T-helper 1 cell (primary cell): Measurements from ENCODE around the gene USP35.

Experiments used
- DNase-seq, 5 donors: peaks; one replicate each; pipeline ENCODE4 v3.0.0-alpha.2; 2012 to 2020

Gene USP35

DNA sequence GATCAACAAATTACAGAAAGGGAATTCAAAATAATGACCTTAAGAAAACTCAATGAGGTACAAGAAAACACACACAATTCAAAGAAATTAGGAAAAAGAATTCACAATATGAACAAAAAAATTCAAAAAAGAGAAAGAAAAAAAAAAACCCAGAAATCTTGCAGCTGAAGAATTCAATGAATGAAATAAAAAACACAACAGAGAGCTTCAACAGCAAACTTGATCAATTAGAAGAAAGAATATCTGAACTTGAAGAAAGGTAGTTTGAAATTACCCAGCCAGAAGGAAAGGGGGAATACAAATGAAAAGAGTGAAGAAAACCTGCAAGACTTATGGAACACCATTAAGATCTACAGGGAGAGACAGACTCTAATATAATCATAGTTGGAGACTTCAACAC, 52.8 kb downstream of the USP35 start:
- DNase-seq = no peak

DNA sequence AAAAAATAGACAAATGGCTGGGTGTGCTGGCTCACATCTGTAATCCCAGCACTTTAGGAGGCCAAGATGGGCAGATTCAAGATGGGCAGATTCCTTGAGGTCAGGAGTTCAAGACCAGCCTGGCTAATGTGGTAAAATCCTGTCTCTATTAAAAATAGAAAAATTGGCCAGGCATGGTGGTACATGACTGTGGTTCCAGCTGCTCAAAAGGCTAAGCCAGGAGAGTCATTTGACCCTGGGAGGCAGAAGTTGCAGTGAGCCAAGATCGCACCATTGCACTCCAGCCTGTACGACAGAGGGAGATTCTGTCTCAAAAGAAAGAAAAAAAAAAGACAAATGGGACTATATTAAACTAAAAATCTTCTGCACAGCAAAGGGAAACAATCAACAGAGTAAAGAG, 55.4 kb downstream of the USP35 start:
- no peak for DNase-seq

DNA sequence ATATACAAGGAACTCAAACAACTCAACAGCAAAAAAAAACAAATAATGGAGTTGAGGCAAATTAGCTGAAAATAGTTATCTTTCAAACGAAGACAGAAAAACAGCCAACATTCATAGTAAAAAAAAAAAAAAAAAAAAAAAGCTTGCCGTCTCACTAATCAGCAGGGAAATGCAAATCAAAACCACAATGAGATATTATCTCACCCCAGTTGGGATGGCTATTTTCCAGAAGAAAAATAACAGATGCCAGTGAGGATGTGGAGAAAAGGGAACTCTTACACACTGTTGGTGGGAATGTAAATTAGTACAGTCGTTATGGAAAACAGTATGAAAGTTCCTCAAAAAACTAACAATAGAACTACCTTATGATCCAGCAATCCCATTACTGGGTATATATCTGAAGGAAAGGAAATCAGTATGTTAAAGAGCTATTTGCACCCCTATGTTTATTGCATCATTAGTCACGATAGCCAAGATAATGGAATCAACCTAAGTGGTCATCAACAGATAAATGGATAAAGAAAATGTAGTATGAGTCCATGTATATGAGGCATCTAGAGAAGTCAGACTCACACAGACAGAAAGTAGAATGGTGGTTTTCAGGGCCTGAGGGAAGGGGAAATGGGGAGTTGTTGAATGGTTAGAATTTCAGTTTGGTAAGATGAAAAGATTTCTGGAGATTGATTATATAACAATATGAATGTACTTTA, 56.0 kb downstream of the USP35 start:
- DNase-seq = no peak

DNA sequence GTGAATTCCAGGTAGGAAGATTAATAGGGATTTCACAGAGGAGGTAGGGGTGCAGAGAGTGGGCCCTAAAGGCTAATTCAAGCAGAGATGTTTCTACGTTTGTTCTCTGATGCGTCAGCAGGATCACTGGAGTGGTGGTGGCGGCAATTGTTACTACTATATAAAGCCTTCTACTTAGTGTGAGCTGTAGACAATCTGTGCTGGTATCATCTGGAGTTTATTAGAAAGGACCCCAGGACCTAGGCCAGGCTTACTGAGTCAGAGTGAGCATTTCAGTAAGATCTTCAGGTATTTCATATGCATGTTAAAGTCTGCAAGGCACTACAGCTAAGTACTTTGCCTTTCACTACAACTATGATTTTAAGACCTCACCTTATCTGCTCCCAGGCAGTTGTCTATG, 59.5 kb downstream of the USP35 start:
- DNase-seq = no peak

DNA sequence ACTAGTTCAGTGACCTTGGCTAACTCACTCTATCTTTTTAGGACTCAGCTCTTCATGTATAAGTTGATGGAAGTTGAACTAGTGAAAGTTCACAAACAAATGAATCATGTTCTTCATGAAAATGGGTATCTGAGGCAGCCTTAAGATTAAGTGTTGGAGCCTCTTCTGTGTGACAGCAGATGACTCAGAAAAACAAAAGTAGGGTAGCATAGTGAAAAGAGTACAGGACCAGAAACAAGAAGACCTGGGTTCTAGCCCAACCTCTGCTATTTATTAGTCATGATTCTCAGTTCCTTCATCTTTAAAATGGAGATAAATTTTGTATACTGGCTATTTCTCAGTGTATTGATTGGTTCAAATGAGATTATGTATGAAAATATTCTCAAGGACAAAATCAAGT, 60.2 kb downstream of the USP35 start:
- no peak for DNase-seq

DNA sequence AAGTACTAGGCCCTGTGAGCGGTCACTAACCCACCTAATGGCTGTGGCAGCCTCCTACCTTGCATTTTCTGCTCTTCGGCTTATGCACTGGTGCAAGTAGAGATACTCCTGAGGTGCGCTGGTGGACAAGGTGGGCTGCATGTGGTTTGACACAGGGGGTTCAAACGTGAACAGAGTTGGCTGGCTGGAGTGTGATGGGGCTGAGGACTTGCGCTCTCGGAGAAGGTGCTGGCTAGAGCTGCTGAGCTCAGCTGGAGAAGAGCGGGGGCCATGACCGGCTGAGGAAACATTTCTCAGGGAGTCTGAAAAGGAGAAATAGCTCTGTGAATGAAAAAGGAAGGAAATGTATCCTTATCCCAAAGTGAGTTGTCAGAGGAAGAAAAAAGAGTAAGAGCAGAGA, 61.4 kb downstream of the USP35 start:
- DNase-seq = no peak

DNA sequence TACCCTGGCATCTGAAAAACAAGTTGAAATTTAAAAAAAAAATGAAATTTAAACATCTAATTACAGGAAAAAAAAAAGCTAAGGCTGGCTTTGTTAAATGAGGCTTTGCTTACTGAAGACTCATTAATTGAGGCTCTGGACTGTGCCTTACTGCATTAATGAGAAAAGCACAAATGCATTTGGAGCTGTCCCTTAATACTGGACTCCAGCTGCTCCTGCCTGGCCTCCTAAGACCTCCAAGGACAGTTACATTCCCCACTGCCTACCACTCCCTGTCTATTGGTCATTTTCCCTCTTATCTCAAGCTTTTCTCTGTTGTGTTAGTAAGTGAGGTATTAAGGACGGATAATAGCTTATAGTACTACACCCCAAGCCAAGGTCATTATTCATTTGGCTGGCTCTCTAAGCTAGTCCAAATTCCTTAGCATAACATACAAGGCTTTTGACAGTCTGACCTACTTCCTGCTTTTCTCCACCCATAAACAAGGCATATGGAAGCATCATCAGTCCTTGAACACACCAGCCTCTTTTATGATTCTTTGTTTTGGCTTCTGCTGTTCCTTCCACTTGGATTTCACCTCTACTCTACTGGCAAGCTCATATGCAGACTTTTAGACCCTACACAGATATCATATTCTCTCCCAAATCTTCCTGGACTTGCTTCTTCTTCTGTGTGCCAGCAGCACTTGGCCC, 62.5 kb downstream of the USP35 start:
- no peak for DNase-seq

DNA sequence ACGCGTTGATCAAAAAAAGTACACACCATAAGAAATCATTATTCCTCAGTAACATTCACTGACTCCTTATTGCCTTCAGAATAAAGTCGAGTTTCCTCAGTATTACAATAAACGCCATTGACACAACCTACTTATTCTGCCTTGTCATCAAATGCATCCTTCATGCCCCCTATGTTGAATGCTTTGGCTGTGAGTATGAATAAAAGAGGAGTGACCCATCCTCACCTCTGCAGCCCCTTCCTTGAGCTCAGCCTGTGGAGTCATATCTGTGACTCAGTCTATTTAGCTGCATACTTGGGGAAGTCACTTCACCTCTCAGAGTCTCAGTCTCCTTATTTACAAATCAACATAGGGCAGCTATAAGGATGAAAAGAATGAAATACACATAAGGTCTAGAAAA, 65.1 kb downstream of the USP35 start:
- no peak for DNase-seq

DNA sequence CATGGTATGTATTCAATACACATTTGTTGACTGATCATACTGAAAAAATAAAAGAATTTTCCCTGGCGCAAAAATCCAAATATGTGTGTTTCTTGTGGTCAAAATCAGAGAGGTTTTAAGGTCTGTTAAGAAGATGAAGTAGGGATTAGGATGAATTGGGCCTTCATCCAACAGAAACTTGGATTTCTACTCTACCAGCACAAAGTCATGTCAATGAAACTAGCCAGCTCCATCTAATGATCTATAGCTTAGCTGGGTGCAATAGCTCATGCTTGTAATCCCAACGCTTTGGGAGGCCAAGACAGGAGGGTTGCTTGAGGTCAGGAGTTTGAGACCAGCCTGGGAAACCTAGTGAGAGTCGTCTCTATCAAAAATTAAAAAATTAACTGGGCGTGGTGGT, 65.5 kb downstream of the USP35 start:
- no peak for DNase-seq

DNA sequence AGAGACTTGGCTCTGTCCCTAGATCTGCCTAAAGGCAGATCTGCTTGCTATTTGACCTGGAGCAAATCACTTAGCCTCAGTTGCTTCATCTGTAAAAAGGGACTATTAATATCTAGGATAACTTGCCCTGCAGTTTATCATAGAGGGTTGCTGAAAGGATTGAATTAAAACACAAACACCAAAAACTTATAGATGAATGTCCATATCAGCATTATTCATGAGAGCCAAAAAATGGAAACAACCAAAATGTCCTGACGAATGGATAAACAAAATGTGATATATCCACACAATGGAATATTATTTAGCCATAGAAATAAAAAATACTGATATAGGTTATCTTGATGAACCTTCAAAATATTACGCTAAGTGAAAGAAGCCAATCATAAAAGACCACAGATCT, 67.2 kb downstream of the USP35 start:
- no peak for DNase-seq

DNA sequence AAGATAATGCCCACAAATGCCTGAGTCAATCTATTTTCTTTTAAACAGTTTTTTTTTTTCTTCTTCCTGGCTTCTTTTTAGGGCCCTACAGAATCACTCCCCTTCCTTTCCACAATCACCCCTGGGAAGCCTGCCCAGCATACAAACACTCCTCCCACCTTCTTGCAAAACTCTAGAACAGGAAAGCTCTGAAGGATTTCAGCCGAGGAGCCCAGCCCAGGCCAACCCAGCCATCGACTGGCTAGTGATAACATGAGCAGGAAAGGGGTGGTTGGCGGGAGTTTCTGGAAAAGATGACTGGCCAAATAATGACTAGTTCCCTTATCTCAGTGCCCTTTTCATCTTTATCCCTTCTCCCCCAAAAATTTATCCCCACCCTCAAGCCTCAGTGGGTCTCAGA, 68.2 kb downstream of the USP35 start:
- no peak for DNase-seq

DNA sequence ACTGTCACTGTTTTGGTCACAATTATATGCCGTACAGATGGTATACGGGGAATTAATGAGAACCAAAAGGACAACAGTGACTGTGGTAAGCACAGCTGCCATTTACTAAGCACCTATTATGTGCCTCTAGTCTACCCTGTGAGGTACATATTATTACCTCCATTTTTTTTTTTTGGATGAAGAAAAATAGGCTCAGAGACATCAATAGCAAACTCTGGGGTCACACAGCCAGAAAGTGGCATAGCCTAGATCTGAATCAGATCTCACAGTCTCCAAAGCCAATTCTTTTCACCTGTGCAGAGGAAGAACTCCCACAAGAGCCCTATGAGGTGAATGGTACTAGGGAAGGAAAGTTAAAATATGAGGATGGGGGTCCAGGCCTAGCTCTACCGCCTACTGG, 68.9 kb downstream of the USP35 start:
- DNase-seq = no peak

DNA sequence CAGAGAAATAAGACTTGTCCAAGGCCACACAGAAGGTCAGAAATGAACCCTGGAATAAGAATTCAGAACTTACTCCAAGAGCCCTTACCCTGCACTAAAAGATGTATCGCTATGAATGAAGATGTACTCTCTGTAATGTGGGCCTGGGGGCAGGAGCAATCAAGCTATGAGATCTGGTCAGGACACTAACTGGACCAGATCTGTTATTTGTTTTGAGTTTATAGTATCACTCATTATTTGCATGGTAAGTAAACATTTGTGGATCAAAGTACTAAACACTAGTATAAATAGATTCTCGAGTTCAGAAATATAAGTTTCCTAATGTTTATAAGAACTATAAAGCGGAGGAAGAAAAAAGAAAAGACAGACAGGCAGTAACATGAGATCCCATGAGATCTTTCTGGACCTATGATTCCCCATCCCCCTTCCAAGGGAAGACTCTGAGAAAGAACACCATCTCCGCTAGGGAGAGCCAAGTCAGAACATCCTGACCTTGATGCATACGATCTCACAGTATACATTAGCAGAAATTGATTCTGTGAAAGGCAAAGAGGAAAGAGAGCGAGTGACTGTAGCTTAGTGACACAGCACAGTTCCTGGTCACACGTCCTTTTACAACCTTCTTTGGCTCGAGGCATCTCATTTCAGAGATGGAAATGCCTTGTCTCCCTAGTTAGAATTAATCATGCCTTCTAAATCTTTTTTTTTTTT, 71.2 kb downstream of the USP35 start:
- no peak for DNase-seq

DNA sequence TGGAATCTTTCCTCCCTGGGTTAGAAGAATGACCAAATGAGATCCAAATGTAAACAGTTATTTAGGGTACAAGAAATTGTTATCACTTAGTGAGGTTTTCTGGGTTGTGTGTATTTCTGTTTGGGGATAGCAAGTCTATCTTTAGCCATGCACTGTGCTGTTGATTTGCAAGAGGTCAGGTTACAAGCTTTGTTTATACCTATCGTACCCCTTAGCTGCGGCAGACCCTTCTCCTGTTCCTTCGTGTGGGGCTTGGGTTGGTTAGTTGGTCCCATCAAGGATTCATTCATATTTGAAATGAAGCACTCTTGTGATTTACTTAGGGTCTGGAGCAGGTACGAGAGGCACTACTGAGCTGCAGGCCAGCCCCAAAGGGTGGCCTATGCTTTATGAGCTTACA, 72.6 kb downstream of the USP35 start:
- DNase-seq = no peak

DNA sequence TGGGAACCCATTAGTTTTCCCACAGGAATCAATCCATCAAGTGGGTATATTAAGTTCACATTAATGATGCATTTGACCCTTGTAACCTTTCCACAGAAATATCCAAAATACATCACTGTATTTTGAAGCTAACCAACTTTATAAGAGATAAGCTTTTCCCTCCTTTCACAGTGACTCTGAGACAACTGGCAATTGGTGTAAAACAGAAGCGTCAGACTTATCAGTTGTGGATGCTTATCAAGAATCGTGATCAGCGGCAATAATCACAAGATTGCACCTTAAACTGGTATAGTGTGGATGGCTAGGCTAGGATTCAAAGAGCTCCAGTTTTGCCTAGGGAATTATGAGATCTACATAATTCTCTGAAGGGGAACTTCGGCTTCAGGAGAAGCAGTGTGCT, 73.1 kb downstream of the USP35 start:
- no peak for DNase-seq

DNA sequence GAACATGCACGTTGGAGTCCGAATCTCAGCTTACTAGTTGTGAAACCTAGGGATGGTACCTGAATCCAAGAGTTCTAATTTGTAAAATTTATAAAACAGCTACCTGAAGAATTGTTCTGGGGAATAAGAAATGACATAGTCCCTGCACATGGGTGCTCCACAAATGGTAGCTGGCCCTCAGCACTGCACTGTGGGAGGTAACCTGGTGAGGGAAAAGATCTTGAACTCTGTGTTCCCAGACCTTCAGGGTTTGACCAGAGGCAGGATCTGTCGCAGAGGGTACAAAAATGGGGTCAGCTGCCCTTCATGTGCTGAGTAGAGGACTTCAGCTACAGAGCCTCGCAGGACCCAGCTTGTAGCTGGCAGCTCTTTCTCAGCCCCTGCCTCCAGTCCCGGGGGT, 73.5 kb downstream of the USP35 start:
- no peak for DNase-seq

DNA sequence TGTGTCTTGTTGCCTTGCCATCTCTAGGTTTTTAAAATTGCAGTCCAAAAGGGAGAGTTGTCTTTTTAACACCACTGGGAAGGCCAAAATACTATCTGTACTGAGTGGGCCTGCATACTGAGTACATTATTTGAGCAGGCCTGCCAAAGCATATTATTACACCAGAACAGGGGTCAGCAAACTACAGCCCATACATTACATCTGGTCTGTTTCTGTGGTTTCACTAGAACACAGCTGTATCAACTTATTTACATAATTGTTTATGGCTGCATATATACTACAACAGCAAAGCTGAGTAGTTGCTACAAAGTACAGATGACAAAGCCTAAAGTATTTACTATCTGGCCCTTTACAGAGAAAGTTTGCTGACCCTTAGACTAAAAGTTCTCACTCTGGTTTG, 74.0 kb downstream of the USP35 start:
- DNase-seq = no peak
